Activated CD4-positive, CD25-positive, alpha-beta regulatory T cell (primary cell): ENCODE measurements around the gene FBXO9.

Experiments used
- DNase-seq, 4 experiments: peaks; one replicate each; lab custom pipeline; 2025; lab: John Stamatoyannopoulos, UW

FBXO9 gene

GRCh38 chr6:53136000-53136609 lies 70.9 kb downstream of the FBXO9 start:
- DNase-seq: no peak

GRCh38 chr6:53139841-53140413 lies 74.7 kb downstream of the FBXO9 start:
- no peak for DNase-seq

GRCh38 chr6:53142810-53143209 lies 77.6 kb downstream of the FBXO9 start:
- DNase-seq: no peak

GRCh38 chr6:53143710-53144109 lies 78.5 kb downstream of the FBXO9 start:
- DNase-seq: no peak

GRCh38 chr6:53144802-53145201 lies 79.6 kb downstream of the FBXO9 start:
- DNase-seq: no peak

- no peak for DNase-seq
Measured at GRCh38 chr6:53148684-53149083, 83.5 kb downstream of the FBXO9 start, which contains the start of gene GCM1. TSS of gene GCM1 (minus strand) at chr6:53148841. CDS start at chr6:53145632, 3,209 bp downstream.
